H1 (cell line): ENCODE data around the gene NUDT3. TPM values are rescaled to one million over a fixed set of nuclear protein-coding genes. Genes with fewer than 3 reads are reported as not detected.
A peak's percentile ranks its signal among the peaks of the same experiment; 100 is the strongest.

Source experiments
- CTCF ChIA-PET: fragments of 300-600 bp; sonication (Branson Sonifier 250); formaldehyde crosslinking; loops from one replicate; lab custom pipeline; 2021; ENCODE audit not compliant: partially characterized antibody; lab: Charles Lee
- POLR2A ChIA-PET: fragments of 300-600 bp; sonication (Branson Sonifier 250); formaldehyde crosslinking; loops from one replicate; lab custom pipeline; 2021; ENCODE audit warnings: inconsistent platforms; ENCODE audit not compliant: partially characterized antibody; lab: Charles Lee
- DNase-seq, 2 experiments: peaks; one replicate each; pipeline versions ENCODE4 v3.0.0 to v3.0.0-alpha.2; 2010 to 2022; ENCODE audit warnings: low spot score in 2 of 2, low read depth in 1 of 2, mixed read lengths in 1 of 2
- FAIRE-seq: peaks from 2 replicates; lab custom pipeline; 2011; peaks lifted over from hg19 to GRCh38; lab: Jason Lieb, UNC
- H2AFZ ChIP-seq: 2 replicates; pipeline ENCODE4 v1.8.1; 2012; ENCODE audit warnings: low read length, inconsistent platforms
- H2AK5ac ChIP-seq: 2 replicates; pipeline ENCODE4 v1.6.1; 2013; ENCODE audit warnings: low read depth, low read length
- H2BK120ac ChIP-seq: replicated peaks from 2 replicates; pipeline ENCODE3; 2013; ENCODE audit warnings: low read depth, low read length, inconsistent platforms
- H2BK12ac ChIP-seq: 2 replicates; pipeline ENCODE4 v1.6.1; 2013; ENCODE audit warnings: low read depth, low read length
- H2BK15ac ChIP-seq: 2 replicates; pipeline ENCODE4 v1.6.1; 2013; ENCODE audit warnings: low read length
- H2BK20ac ChIP-seq: 2 replicates; pipeline ENCODE4 v1.6.1; 2013; ENCODE audit warnings: low read length
- H2BK5ac ChIP-seq: 2 replicates; pipeline ENCODE4 v1.6.1; 2013; ENCODE audit warnings: low read depth, low read length
- H3K14ac ChIP-seq: 2 replicates; pipeline ENCODE4 v1.6.1; 2013; ENCODE audit warnings: inconsistent platforms; ENCODE audit not compliant: insufficient read length
- H3K18ac ChIP-seq: 2 replicates; pipeline ENCODE4 v1.6.1; 2013; ENCODE audit warnings: low read length; ENCODE audit errors: extremely low read depth
- H3K23ac ChIP-seq: 2 replicates; pipeline ENCODE4 v1.6.1; 2013; ENCODE audit warnings: inconsistent platforms; ENCODE audit not compliant: insufficient read length
- H3K23me2 ChIP-seq: 2 replicates; pipeline ENCODE4 v1.6.1; 2013; ENCODE audit warnings: low read depth, low read length
- H3K27ac ChIP-seq: 2 replicates; pipeline ENCODE4 v1.6.1; 2011; ENCODE audit warnings: low read depth, low read length, inconsistent platforms
- H3K27me3 ChIP-seq, 4 experiments: replicated peaks in 1 of 4; 1 replicate in 1 of 4; 2 replicates in 3 of 4; pipeline versions ENCODE4 v1.6.1 to v1.8.1; 2011 to 2013; ENCODE audit warnings: low read length in 3 of 4, mild to moderate bottlenecking in 3 of 4, inconsistent platforms in 2 of 4, mixed read lengths in 2 of 4, moderate library complexity in 1 of 4; ENCODE audit not compliant: control insufficient read depth in 3 of 4, insufficient read depth in 3 of 4; ENCODE audit errors: extremely low read depth in 1 of 4
- H3K36me3 ChIP-seq, 4 experiments: 2 replicates each; pipeline versions ENCODE4 v1.6.1 to v1.8.1; 2011 to 2013; ENCODE audit warnings: mild to moderate bottlenecking in 4 of 4, low read length in 3 of 4, moderate library complexity in 2 of 4, control low read depth in 1 of 4, inconsistent platforms in 1 of 4; ENCODE audit not compliant: insufficient read depth in 4 of 4, control insufficient read depth in 2 of 4
- H3K4ac ChIP-seq: replicated peaks from 2 replicates; pipeline ENCODE3; 2013; ENCODE audit warnings: low read length, low read depth, mixed read lengths, inconsistent platforms; ENCODE audit not compliant: insufficient read length
- H3K4me1 ChIP-seq, 4 experiments: replicated peaks in 1 of 4; 1 replicate in 1 of 4; 2 replicates in 3 of 4; pipeline versions ENCODE4 v1.6.1 to v1.8.1; 2011 to 2013; ENCODE audit warnings: low read length in 3 of 4, inconsistent platforms in 2 of 4, mixed read lengths in 1 of 4; ENCODE audit not compliant: insufficient read depth in 4 of 4, control insufficient read depth in 3 of 4
- H3K4me2 ChIP-seq, 2 experiments: 2 replicates each; pipeline versions ENCODE4 v1.6.1 to v1.8.1; 2011 to 2013; ENCODE audit warnings: low read depth in 2 of 2, low read length in 2 of 2, control low read depth in 1 of 2, inconsistent platforms in 1 of 2, mild to moderate bottlenecking in 1 of 2; ENCODE audit not compliant: insufficient read depth in 1 of 2
- H3K4me3 ChIP-seq, 4 experiments: fragments of 200-600, 300-600 bp in 1 of 4; sonication (generic), shearing (Covaris generic), sonication (Bioruptor Twin) in 1 of 4; 2 replicates each; pipeline versions ENCODE4 v1.5.1 to v1.8.1; 2011 to 2016; ENCODE audit warnings: low read length in 4 of 4, low read depth in 3 of 4, control low read depth in 2 of 4, inconsistent platforms in 2 of 4, mild to moderate bottlenecking in 2 of 4, mixed read lengths in 1 of 4, moderate library complexity in 1 of 4; ENCODE audit not compliant: insufficient read depth in 2 of 4; ENCODE audit errors: extremely low read depth in 1 of 4
- H3K56ac ChIP-seq: replicated peaks from 2 replicates; pipeline ENCODE3; 2013; ENCODE audit warnings: low read depth, mild to moderate bottlenecking, mixed read lengths, low read length, inconsistent platforms; ENCODE audit not compliant: insufficient read length
- H3K79me1 ChIP-seq: 2 replicates; pipeline ENCODE4 v1.6.1; 2013; ENCODE audit warnings: low read depth, low read length, control low read depth
- H3K79me2 ChIP-seq, 2 experiments: 2 replicates each; pipeline versions ENCODE4 v1.6.1 to v1.8.1; 2012 to 2013; ENCODE audit warnings: low read length in 2 of 2, mild to moderate bottlenecking in 2 of 2, inconsistent platforms in 1 of 2; ENCODE audit not compliant: insufficient read depth in 2 of 2, control insufficient read depth in 1 of 2
- H3K9ac ChIP-seq, 4 experiments: replicated peaks in 1 of 4; 1 replicate in 1 of 4; 2 replicates in 3 of 4; pipeline versions ENCODE4 v1.6.1 to v1.8.1; 2011 to 2013; ENCODE audit warnings: low read depth in 3 of 4, low read length in 3 of 4, control low read depth in 2 of 4, mild to moderate bottlenecking in 2 of 4, moderate library complexity in 2 of 4, inconsistent platforms in 1 of 4; ENCODE audit errors: extremely low read depth in 1 of 4
- H3K9me3 ChIP-seq, 2 experiments: 2 replicates each; pipeline versions ENCODE4 v1.6.1 to v1.8.1; 2012 to 2013; ENCODE audit warnings: mild to moderate bottlenecking in 2 of 2, moderate library complexity in 2 of 2, control low read depth in 1 of 2, inconsistent platforms in 1 of 2, low read depth in 1 of 2, low read length in 1 of 2, mixed read lengths in 1 of 2; ENCODE audit not compliant: insufficient read depth in 2 of 2
- H4K20me1 ChIP-seq, 2 experiments: replicated peaks in 1 of 2; 2 replicates each; pipeline versions ENCODE3 to v1.8.1; 2011 to 2013; ENCODE audit warnings: inconsistent platforms in 2 of 2, low read length in 2 of 2, mild to moderate bottlenecking in 1 of 2; ENCODE audit not compliant: insufficient read depth in 2 of 2, control insufficient read depth in 1 of 2
- H4K5ac ChIP-seq: 2 replicates; pipeline ENCODE4 v1.6.1; 2013; ENCODE audit warnings: low read length, low read depth, mixed read lengths, inconsistent platforms; ENCODE audit not compliant: insufficient read length
- H4K8ac ChIP-seq: 2 replicates; pipeline ENCODE4 v1.8.0; 2013; ENCODE audit warnings: mild to moderate bottlenecking, moderate library complexity, low read length, inconsistent platforms; ENCODE audit not compliant: insufficient read depth; ENCODE audit errors: extremely low read depth
- H4K91ac ChIP-seq: replicated peaks from 2 replicates; pipeline ENCODE3; 2013; ENCODE audit warnings: low read length, mixed read lengths, inconsistent platforms; ENCODE audit not compliant: insufficient read length
- HDAC6 ChIP-seq: IDR thresholded peaks from one replicate; pipeline ENCODE4 v1.7.1; 2012; ENCODE audit warnings: low read depth, mild to moderate bottlenecking, inconsistent platforms, low read length, moderate library complexity
- KDM4A ChIP-seq: IDR thresholded peaks from one replicate; pipeline ENCODE4 v1.7.1; 2012; ENCODE audit warnings: low read depth, mild to moderate bottlenecking, moderate library complexity, low read length, inconsistent platforms; ENCODE audit not compliant: severe bottlenecking
- POLR2A ChIP-seq, 2 experiments: IDR thresholded peaks; 1 replicate in 1 of 2; 2 replicates in 1 of 2; pipeline ENCODE4 v1.6.1; 2011; ENCODE audit warnings: low read depth in 2 of 2, low read length in 2 of 2, mild to moderate bottlenecking in 2 of 2; ENCODE audit errors: control extremely low read depth in 1 of 2
- POLR2AphosphoS5 ChIP-seq: IDR thresholded peaks from 2 replicates; pipeline ENCODE4 v1.6.1; 2011; ENCODE audit warnings: low read depth, low read length
- RAD21 ChIP-seq, 2 experiments: IDR thresholded peaks in 1 of 2; conservative IDR thresholded peaks in 1 of 2; 2 replicates each; pipeline ENCODE4 v1.6.1; 2011; ENCODE audit warnings: low read depth in 2 of 2, low read length in 2 of 2, improper control_type of control experiment in 1 of 2, inconsistent platforms in 1 of 2, mild to moderate bottlenecking in 1 of 2, moderate library complexity in 1 of 2
- RFX5 ChIP-seq: IDR thresholded peaks from 2 replicates; pipeline ENCODE4 v1.6.1; 2011; ENCODE audit warnings: low read depth, low read length, improper control_type of control experiment, borderline replicate concordance
- SP2 ChIP-seq: IDR thresholded peaks from 2 replicates; pipeline ENCODE4 v1.6.1; 2012; ENCODE audit warnings: mild to moderate bottlenecking, low read length, inconsistent platforms
- WGBS, 2 experiments: shearing (Covaris generic) in 1 of 2; methylation state at CpG; one replicate each; pipeline versions ENCODE4 v1.1.6 to v1.1.7; 2013 to 2015; ENCODE audit warnings: low lambda C conversion rate in 2 of 2, mixed read lengths in 2 of 2, inconsistent platforms in 1 of 2, low coverage in 1 of 2, missing lambda C conversion rate in 1 of 2; ENCODE audit not compliant: insufficient replicate concordance in 2 of 2, insufficient coverage in 1 of 2, insufficient read length in 1 of 2; ENCODE audit errors: extremely low coverage in 1 of 2, missing lambda C conversion rate in 1 of 2; 5-methylcytosine and 5-hydroxymethylcytosine counted together
- polyA plus RNA-seq, 7 experiments: library from polyadenylated mRNA; depleted of rRNA in 3 of 7; stranded (reverse) in 5 of 7; unstranded in 2 of 7; fragments of >200 nt in 5 of 7; fragments of 200-250 nt in 2 of 7; gene quantifications; 1 replicate in 5 of 7; 2 replicates in 1 of 7; 4 replicates in 1 of 7; pipeline versions ENCODE4 v1.2.1 to v1.2.3, GENCODE V29; 2011 to 2013; ENCODE audit warnings: missing spikeins in 2 of 7, mixed read lengths in 2 of 7
- total RNA-seq: library from RNA; stranded (reverse); fragmentation: NEBNext Ultra II Directional; extraction: Animal tissue kit (Norgen Biotek cat#: 25700); gene quantifications from 2 replicates; pipeline ENCODE4 v1.2.1, GENCODE V29; 2021
- TF ChIP-seq, protein P1 (sequence below), 3 experiments: IDR thresholded peaks; 1 replicate in 2 of 3; 2 replicates in 1 of 3; pipeline versions ENCODE4 v1.5.1 to v1.6.1; 2011; ENCODE audit warnings: low read length in 3 of 3, mild to moderate bottlenecking in 3 of 3, inconsistent platforms in 2 of 3, low read depth in 1 of 3, moderate library complexity in 1 of 3; ENCODE audit not compliant: insufficient read depth in 1 of 3; ENCODE audit errors: control extremely low read depth in 1 of 3

Gene NUDT3
- total and polyA plus RNA-seq, 2 of the 8 experiments (the other 6 are each of a cell fraction or from before 2014, with no cell fraction given): 14.1 to 36.9 TPM

DNA sequence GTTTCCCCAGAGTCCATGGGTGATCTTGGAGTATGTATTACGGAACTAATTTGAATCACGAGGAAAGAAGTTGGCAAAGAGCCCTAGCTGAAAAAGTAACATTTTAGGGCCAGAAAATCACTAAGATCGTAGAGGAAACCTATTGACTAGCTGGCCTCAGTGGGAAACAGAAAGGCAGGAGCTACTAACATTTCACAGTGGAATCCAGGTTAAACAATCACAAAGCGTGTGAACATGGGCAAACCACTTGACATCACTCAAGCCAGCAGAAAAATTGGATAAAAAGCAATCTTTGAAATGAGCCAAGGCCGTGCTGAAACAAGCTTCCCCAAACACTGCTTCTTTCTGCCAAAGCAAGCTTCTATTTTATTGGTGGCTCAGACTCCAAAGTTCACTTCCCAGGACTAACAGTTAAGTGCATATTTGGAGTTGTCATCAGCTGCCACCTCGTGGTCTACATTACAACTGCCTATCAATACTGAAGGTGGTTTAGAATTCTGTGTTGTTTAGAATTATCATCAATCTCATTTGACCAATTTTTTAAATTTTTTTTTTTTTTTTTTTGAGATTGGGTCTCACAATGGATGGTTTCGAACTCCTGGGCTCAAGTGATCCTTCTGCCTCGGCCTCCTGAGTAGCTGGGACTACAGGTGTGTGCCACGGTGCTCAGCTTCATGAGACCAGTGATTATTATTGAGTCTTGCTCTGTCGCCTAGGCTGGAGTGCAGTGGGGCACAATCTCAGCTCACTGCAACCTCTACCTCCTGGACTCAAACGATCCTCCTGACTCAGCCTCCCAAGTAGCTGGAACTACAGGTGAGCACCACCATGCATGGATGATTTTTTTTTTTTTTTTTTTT is 22.8 kb upstream of the NUDT3 start:
- H3K14ac ChIP-seq: no peak overlapping the region
- no peaks in the 10 kb centered on the region for H3K27me3 ChIP-seq
- 87% methylated on average over 11 of the region's 11 CpGs; no CpG with 5 or more reads in 1 of the 2 experiments for WGBS, 2 experiments
- no peak overlapping the region for H3K23ac ChIP-seq
- H2BK20ac ChIP-seq: no peak overlapping the region
- TF ChIP-seq, protein P1, sequence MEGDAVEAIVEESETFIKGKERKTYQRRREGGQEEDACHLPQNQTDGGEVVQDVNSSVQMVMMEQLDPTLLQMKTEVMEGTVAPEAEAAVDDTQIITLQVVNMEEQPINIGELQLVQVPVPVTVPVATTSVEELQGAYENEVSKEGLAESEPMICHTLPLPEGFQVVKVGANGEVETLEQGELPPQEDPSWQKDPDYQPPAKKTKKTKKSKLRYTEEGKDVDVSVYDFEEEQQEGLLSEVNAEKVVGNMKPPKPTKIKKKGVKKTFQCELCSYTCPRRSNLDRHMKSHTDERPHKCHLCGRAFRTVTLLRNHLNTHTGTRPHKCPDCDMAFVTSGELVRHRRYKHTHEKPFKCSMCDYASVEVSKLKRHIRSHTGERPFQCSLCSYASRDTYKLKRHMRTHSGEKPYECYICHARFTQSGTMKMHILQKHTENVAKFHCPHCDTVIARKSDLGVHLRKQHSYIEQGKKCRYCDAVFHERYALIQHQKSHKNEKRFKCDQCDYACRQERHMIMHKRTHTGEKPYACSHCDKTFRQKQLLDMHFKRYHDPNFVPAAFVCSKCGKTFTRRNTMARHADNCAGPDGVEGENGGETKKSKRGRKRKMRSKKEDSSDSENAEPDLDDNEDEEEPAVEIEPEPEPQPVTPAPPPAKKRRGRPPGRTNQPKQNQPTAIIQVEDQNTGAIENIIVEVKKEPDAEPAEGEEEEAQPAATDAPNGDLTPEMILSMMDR (IDR thresholded peaks at IDR 0.05; ENCODE audit: control extremely low read depth in 1 of 3, insufficient read depth in 1 of 3, low read depth in 1 of 3, low read length in 3 of 3): peak in 2 of 3 experiments; percentile 6 to 20; a peak in 2 of 4 replicates
- no peak for TF ChIP-seq KDM4A
- TF ChIP-seq POLR2A (IDR thresholded peaks at IDR 0.05; ENCODE audit: control extremely low read depth in 1 of 2, low read depth in 2 of 2, low read length in 2 of 2): peak in 1 of 2 experiments; percentile 36; a peak in 2 of 3 replicates
- peak; percentile 43 for TF ChIP-seq POLR2AphosphoS5
- peak; percentile 45 to 54; a peak in 3 of 4 replicates for TF ChIP-seq RAD21 (IDR thresholded peaks at IDR 0.05 in 1 of 2, conservative IDR thresholded peaks at IDR 0.05 in 1 of 2; ENCODE audit: low read depth in 2 of 2, low read length in 2 of 2)
- no peak for TF ChIP-seq HDAC6
- TF ChIP-seq RFX5: no peak
- TF ChIP-seq SP2: no peak
- TF ChIP-seq, all 59 proteins: peak for 4
- Histone ChIP-seq H3K9ac (no peak overlapping the region), H2BK15ac (no peak overlapping the region), H3K4me3 (no peak overlapping the region), H2BK120ac (no peak overlapping the region), H3K23me2 (no peaks in the 10 kb centered on the region), H3K79me2 (no peaks in the 10 kb centered on the region), H3K27ac (no peak overlapping the region), H3K4ac (no peak overlapping the region), H2AK5ac (no peak overlapping the region), H2BK12ac (no peak overlapping the region), H4K8ac (no peak overlapping the region), H3K4me1 (no peaks in the 10 kb centered on the region), H3K18ac (no peak overlapping the region), H2AFZ (no peak overlapping the region), H3K4me2 (no peak overlapping the region), H3K36me3 (peaks cover 23 to 50% (median 37%) of the 10 kb centered on the region in 4 experiments), H2BK5ac (no peak overlapping the region), H4K5ac (no peak overlapping the region), H3K9me3 (no peaks in the 10 kb centered on the region), H4K20me1 (peaks cover 5 to 22% of the 10 kb centered on the region in 2 experiments), H4K91ac (no peak overlapping the region), H3K79me1 (no peaks in the 10 kb centered on the region; the same call in 1 of the 2 replicates), H3K56ac (no peak overlapping the region)
- DNase-seq (no peak), FAIRE-seq (no peak)
- POLR2A ChIA-PET: interaction anchor here (0.6 to 12.2 kb wide), 26 partner anchors 8 to 214 kb away, joined by 3 to 256 read pairs (median 4); partner anchors contain the start of genes HMGA1, NUDT3, RPS10 and SMIM29
- CTCF ChIA-PET: interaction anchor here (0.6 to 3.6 kb wide), 29 partner anchors 8 to 947 kb away, joined by 3 to 31 read pairs (median 4); partner anchors contain the start of genes RPS10 and SMIM29
